Articular chondrocyte of knee joint (primary cell): ENCODE results near the gene PLAC8L1. TPM values are rescaled to one million over a fixed set of nuclear protein-coding genes. Genes with fewer than 3 reads are reported as not detected.

ENCODE experiments used
- small RNA-seq: library from RNA; depleted of rRNA; stranded (forward); fragments of <200 nt; gene quantifications from one replicate; pipeline ENCODE3, GENCODE V24; 2012
- total RNA-seq: library from RNA; depleted of rRNA; stranded (reverse); fragments of >200 nt; gene quantifications from 2 replicates; pipeline ENCODE4 v1.2.3, GENCODE V29; 2012

PLAC8L1 gene
- total RNA-seq = not detected in 2 replicates

GRCh38 chr5:146105477-146105876 is at the start of gene PLAC8L1:
TSS of gene PLAC8L1 (minus strand) at chr5:146105577. CDS start at chr5:146104311, 1,266 bp downstream.

Small RNA genes lying within 50 kb of the gene (small RNA-seq; reads per million reads assigned to genes)
- gene AC091959.1 = not detected

Other genes with a start within 250 kb of the PLAC8L1 start
- not detected in 2 replicates for gene GRXCR2, start 232.6 kb downstream of the PLAC8L1 start, total RNA-seq
- 10.1 and 11.9 TPM in 2 replicates for gene SH3RF2, start 169.0 kb downstream of the PLAC8L1 start, total RNA-seq
- gene LARS1, start 77.1 kb upstream of the PLAC8L1 start, total RNA-seq = 126 and 132 TPM in 2 replicates
- 34.4 and 39.8 TPM in 2 replicates for gene RBM27, start 98.0 kb upstream of the PLAC8L1 start, total RNA-seq
- under 0.01 and 0.11 TPM in 2 replicates for gene POU4F3, start 233.3 kb upstream of the PLAC8L1 start, total RNA-seq